K562 (cell line): Measurements from ENCODE around the gene NRF1. TPM values are rescaled to one million over a fixed set of nuclear protein-coding genes. Genes with fewer than 3 reads are reported as not detected.

ENCODE experiments used
- BRD9 ChIP-seq: fragments of 450-650 bp; IDR thresholded peaks from 2 replicates; pipeline ENCODE4 v1.6.1; 2018; ENCODE audit warnings: low read depth; ENCODE audit not compliant: partially characterized antibody
- CHD4 ChIP-seq: fragments of 200-600 bp; sonication (generic); IDR thresholded peaks from 3 replicates; pipeline ENCODE4 v1.6.1; 2012; ENCODE audit warnings: low read depth, mild to moderate bottlenecking, mixed read lengths, low read length, inconsistent platforms; ENCODE audit not compliant: insufficient read depth, insufficient replicate concordance, poor library complexity, severe bottlenecking
- CXXC5 ChIP-seq: fragments of 250-450 bp; sonication (Bioruptor Pico); IDR thresholded peaks from 2 replicates; pipeline ENCODE4 v1.8.0; 2022; ENCODE audit warnings: inconsistent platforms, mild to moderate bottlenecking, moderate library complexity
- DPF2 ChIP-seq: fragments of 450-650 bp; IDR thresholded peaks from 2 replicates; pipeline ENCODE4 v1.6.1; 2016
- E2F5 ChIP-seq: sonication (generic); formaldehyde crosslinking; IDR thresholded peaks from 2 replicates; pipeline ENCODE4 v1.8.0; 2022; ENCODE audit warnings: mild to moderate bottlenecking, missing genetic modification reagents
- EGR1 ChIP-seq: fragments of 450-650 bp; conservative IDR thresholded peaks from 2 replicates; pipeline ENCODE4 v1.6.1; 2017; ENCODE audit warnings: mild to moderate bottlenecking
- ELF2 ChIP-seq: fragments of 250-450 bp; sonication (Bioruptor Pico); IDR thresholded peaks from 2 replicates; pipeline ENCODE4 v1.5.0; 2021; ENCODE audit warnings: mild to moderate bottlenecking
- EP400 ChIP-seq: fragments of 450-650 bp; IDR thresholded peaks from 2 replicates; pipeline ENCODE4 v1.6.1; 2017; ENCODE audit warnings: antibody characterized with exemption, mild to moderate bottlenecking, moderate library complexity
- FIP1L1 ChIP-seq: fragments of 200-400 bp; formaldehyde crosslinking; IDR thresholded peaks from 2 replicates; pipeline ENCODE4 v1.6.1; 2018; ENCODE audit warnings: mild to moderate bottlenecking, low read depth, low read length; ENCODE audit not compliant: poor library complexity, severe bottlenecking
- GATAD2A ChIP-seq: fragments of 450-650 bp; IDR thresholded peaks from 2 replicates; pipeline ENCODE4 v1.6.1; 2017
- HDAC3 ChIP-seq: fragments of 450-650 bp; IDR thresholded peaks from 2 replicates; pipeline ENCODE4 v1.6.1; 2018; ENCODE audit warnings: borderline replicate concordance, mild to moderate bottlenecking, moderate library complexity; ENCODE audit not compliant: partially characterized antibody
- LEF1 ChIP-seq: fragments of 450-650 bp; IDR thresholded peaks from 2 replicates; pipeline ENCODE4 v1.6.1; 2016; ENCODE audit warnings: mild to moderate bottlenecking
- POLR3A ChIP-seq: IDR thresholded peaks from 2 replicates; pipeline ENCODE4 v1.6.1; 2011; ENCODE audit warnings: borderline replicate concordance, mild to moderate bottlenecking, moderate library complexity; ENCODE audit not compliant: insufficient read length, insufficient read depth; ENCODE audit errors: extremely low read depth
- RBBP5 ChIP-seq: fragments of 200-600 bp; sonication (generic); IDR thresholded peaks from 2 replicates; pipeline ENCODE4 v1.6.1; 2012; ENCODE audit warnings: borderline replicate concordance, mild to moderate bottlenecking, low read length, control low read depth, inconsistent platforms; ENCODE audit not compliant: insufficient read depth, poor library complexity, severe bottlenecking
- TFAM ChIP-seq: fragments of 250-450 bp; sonication (Bioruptor Pico); conservative IDR thresholded peaks from 2 replicates; pipeline ENCODE4 v1.5.0; 2021; ENCODE audit warnings: mild to moderate bottlenecking, moderate library complexity
- TOE1 ChIP-seq, 2 experiments: fragments of 450-650 bp in 1 of 2; sonication (generic) in 1 of 2; formaldehyde crosslinking in 1 of 2; IDR thresholded peaks; 2 replicates each; pipeline versions ENCODE4 v1.7.1 to v1.8.0; 2016 to 2022; ENCODE audit warnings: borderline replicate concordance in 2 of 2, mild to moderate bottlenecking in 2 of 2, antibody characterized with exemption in 1 of 2, inconsistent platforms in 1 of 2, low read depth in 1 of 2, missing genetic modification reagents in 1 of 2, moderate library complexity in 1 of 2
- ZBTB40 ChIP-seq, 2 experiments: fragments of 450-650 bp in 1 of 2; sonication (generic) in 1 of 2; formaldehyde crosslinking in 1 of 2; IDR thresholded peaks; 2 replicates each; pipeline versions ENCODE4 v1.7.1 to v1.9.0; 2016 to 2022; ENCODE audit warnings: inconsistent platforms in 1 of 2, mild to moderate bottlenecking in 1 of 2, missing genetic modification reagents in 1 of 2
- polyA plus RNA-seq, 8 experiments: library from polyadenylated mRNA; depleted of rRNA in 4 of 8; stranded (reverse) in 5 of 8; unstranded in 3 of 8; fragments of >200 nt; fragmentation: Nextera tagmentation in 2 of 8; fragmentation: Illumina TruSeq in 1 of 8; extraction: Ambion mirVana in 2 of 8; extraction: Trizol in 1 of 8; gene quantifications; 2 replicates each; pipeline versions ENCODE4 v1.2.1 to v1.2.3, GENCODE V29; 2011 to 2014; ENCODE audit warnings: inconsistent platforms in 1 of 8, missing spikeins in 1 of 8
- total RNA-seq, 7 experiments: library from RNA; depleted of rRNA in 6 of 7; stranded (reverse); fragments of >200 nt in 6 of 7; fragmentation: Illumina TruSeq in 2 of 7; extraction: Trizol in 2 of 7; gene quantifications; 2 replicates each; pipeline versions ENCODE4 v1.2.1 to v1.2.3, GENCODE V29; 2011 to 2021; ENCODE audit warnings: low replicate concordance in 1 of 7

NRF1 gene
- total and polyA plus RNA-seq, 9 of the 15 experiments (the other 6 are each of a cell fraction or from before 2014, with no cell fraction given): 8.6 to 28.8 (median 20.3) TPM

- peak; percentile 54 for TF ChIP-seq CHD4
- TF ChIP-seq RBBP5: no peak
- TF ChIP-seq E2F5 (CRISPR knock-in tag): peak; percentile 96
- TF ChIP-seq EGR1: peak; percentile 40
- peak; percentile 50 for TF ChIP-seq BRD9
- 0 out of 2 replicates have a peak, but pooled peaks have one; percentile 4 for TF ChIP-seq GATAD2A
- TF ChIP-seq FIP1L1: peak; percentile 85
- TF ChIP-seq ELF2: no peak
- TF ChIP-seq HDAC3: no peak
- peak; percentile 75; the same call in 1 of the 2 replicates for TF ChIP-seq EP400
- no peak for TF ChIP-seq TFAM (CRISPR knock-in tag)
- TF ChIP-seq TOE1 (IDR thresholded peaks at IDR 0.05; ENCODE audit: borderline replicate concordance): peak; percentile 63; the same call in 1 of the 2 replicates
- peak; percentile 96 for TF ChIP-seq TOE1 (CRISPR knock-in tag; IDR thresholded peaks at IDR 0.05; ENCODE audit: borderline replicate concordance, low read depth)
- peak; percentile 87 for TF ChIP-seq CXXC5 (CRISPR knock-in tag)
- no peak for TF ChIP-seq POLR3A
- peak; percentile 51 for TF ChIP-seq ZBTB40 (IDR thresholded peaks at IDR 0.05)
- no peak; the same call in 1 of the 2 replicates for TF ChIP-seq ZBTB40 (CRISPR knock-in tag; IDR thresholded peaks at IDR 0.05)
- TF ChIP-seq DPF2: peak; percentile 58
- TF ChIP-seq LEF1: peak; percentile 34
These were observed 168.9 kb downstream of the NRF1 start (continued) for GRCh38 chr7:129780257-129780973.
